Hepatocyte (in vitro differentiated cells): ENCODE results near the gene BLID. TPM values are rescaled to one million over a fixed set of nuclear protein-coding genes. Genes with fewer than 3 reads are reported as not detected.
A peak's percentile ranks its signal among the peaks of the same experiment; 100 is the strongest.

Source experiments
- DNase-seq: peaks from one replicate; pipeline ENCODE4 v3.0.0-alpha.2; 2016; ENCODE audit warnings: low spot score
- H2AFZ ChIP-seq: fragments of 200-600 bp; sonication (generic); 2 replicates; pipeline ENCODE4 v1.6.0; 2016; ENCODE audit warnings: antibody characterized with exemption, mild to moderate bottlenecking
- H3K27ac ChIP-seq: fragments of 200-600 bp; sonication (generic); 2 replicates; pipeline ENCODE4 v1.5.1; 2016; ENCODE audit warnings: mild to moderate bottlenecking
- H3K27me3 ChIP-seq: fragments of 200-600 bp; sonication (generic); 2 replicates; pipeline ENCODE4 v1.6.1; 2016
- H3K36me3 ChIP-seq: fragments of 200-600 bp; sonication (generic); replicated peaks from 2 replicates; pipeline ENCODE4 v1.5.1; 2016; ENCODE audit warnings: low read depth; ENCODE audit not compliant: insufficient read depth
- H3K4me1 ChIP-seq: fragments of 200-600 bp; sonication (generic); 2 replicates; pipeline ENCODE4 v1.5.1; 2016; ENCODE audit warnings: mild to moderate bottlenecking, moderate library complexity; ENCODE audit not compliant: insufficient read depth
- H3K4me2 ChIP-seq: fragments of 200-600 bp; sonication (generic); 2 replicates; pipeline ENCODE4 v1.6.0; 2016
- H3K4me3 ChIP-seq: fragments of 200-600 bp; sonication (generic); 2 replicates; pipeline ENCODE4 v1.5.1; 2016; ENCODE audit warnings: mild to moderate bottlenecking
- H3K79me2 ChIP-seq: fragments of 200-600 bp; sonication (generic); 2 replicates; pipeline ENCODE4 v1.6.0; 2017; ENCODE audit warnings: mild to moderate bottlenecking
- H3K9me2 ChIP-seq: fragments of 200-600 bp; sonication (generic); replicated peaks from 2 replicates; pipeline ENCODE4 v1.6.0; 2017; ENCODE audit warnings: mild to moderate bottlenecking; ENCODE audit not compliant: insufficient read depth
- H3K9me3 ChIP-seq: fragments of 200-600 bp; sonication (generic); 2 replicates; pipeline ENCODE4 v1.5.1; 2016; ENCODE audit warnings: low read depth, mild to moderate bottlenecking
- H4K20me1 ChIP-seq: fragments of 200-600 bp; sonication (generic); 2 replicates; pipeline ENCODE4 v1.6.0; 2016; ENCODE audit warnings: mild to moderate bottlenecking; ENCODE audit not compliant: insufficient read depth, poor library complexity, severe bottlenecking
- CTCF ChIP-seq: fragments of 200-600 bp; sonication (generic); IDR thresholded peaks from 2 replicates; pipeline ENCODE4 v1.5.1; 2016; ENCODE audit warnings: antibody characterized with exemption, mild to moderate bottlenecking; ENCODE audit not compliant: poor library complexity
- EZH2 ChIP-seq: fragments of 200-600 bp; sonication (generic); IDR thresholded peaks from 2 replicates; pipeline ENCODE4 v1.6.1; 2016; ENCODE audit warnings: antibody characterized with exemption, mild to moderate bottlenecking, borderline replicate concordance
- EZH2phosphoT487 ChIP-seq: fragments of 200-600 bp; sonication (generic); IDR thresholded peaks from one replicate; pipeline ENCODE4 v1.6.1; 2018; ENCODE audit warnings: antibody characterized with exemption, mild to moderate bottlenecking, low read depth, moderate library complexity; ENCODE audit not compliant: unreplicated experiment, severe bottlenecking
- WGBS: methylation state at CpG from one replicate; pipeline ENCODE4 v1.1.6; 2016; ENCODE audit warnings: low lambda C conversion rate; ENCODE audit errors: missing lambda C conversion rate; 5-methylcytosine and 5-hydroxymethylcytosine counted together
- polyA plus RNA-seq: library from polyadenylated mRNA; unstranded; fragments of >200 nt; fragmentation: Nextera tagmentation; extraction: Ambion mirVana; gene quantifications from 2 replicates; pipeline ENCODE4 v1.2.1, GENCODE V29; 2016
- total RNA-seq: library from RNA; depleted of rRNA; stranded (reverse); fragments of >200 nt; gene quantifications from 2 replicates; pipeline ENCODE4 v1.2.3, GENCODE V29; 2014

Gene BLID
- total and polyA plus RNA-seq, 2 experiments from 2014 or later, result 0.41 to 2.3 TPM

GRCh38 chr11:122140500-122140899 is 24.5 kb upstream of the BLID start:
- H3K4me2 ChIP-seq, result no peak overlapping the region
- no peak for TF ChIP-seq EZH2phosphoT487

GRCh38 chr11:122139595-122139866 is 23.5 kb upstream of the BLID start:
- Histone ChIP-seq H3K9me2 (no peaks in the 10 kb centered on the region), H3K36me3 (no peaks in the 10 kb centered on the region), H3K4me3 (no peak overlapping the region), H2AFZ (no peak overlapping the region), H4K20me1 (no peaks in the 10 kb centered on the region), H3K4me2 (no peak overlapping the region), H3K27me3 (peaks cover 15% of the 10 kb centered on the region), H3K79me2 (no peaks in the 10 kb centered on the region), H3K27ac (no peak overlapping the region), H3K9me3 (no peaks in the 10 kb centered on the region), H3K4me1 (peaks cover 12% of the 10 kb centered on the region)
- 14% methylated on average over 1 of the region's 1 CpG for WGBS
- TF ChIP-seq EZH2phosphoT487, result peak; percentile 84
- TF ChIP-seq CTCF, result no peak
- no peak for DNase-seq

More at GRCh38 chr11:122140500-122140899, 24.5 kb upstream of the BLID start:
- H3K4me1 ChIP-seq, result peaks cover 12% of the 10 kb centered on the region
- DNase-seq, result no peak
- no peaks in the 10 kb centered on the region for H3K36me3 ChIP-seq
- 64% methylated on average over 2 of the region's 2 CpGs for whole genome bisulfite sequencing
- H3K4me3 ChIP-seq, result no peak overlapping the region
- no peak overlapping the region for H3K27ac ChIP-seq
- no peak overlapping the region for H2AFZ ChIP-seq
- H3K27me3 ChIP-seq, result peaks cover 15% of the 10 kb centered on the region
- H3K9me3 ChIP-seq, result no peaks in the 10 kb centered on the region
- H4K20me1 ChIP-seq, result no peaks in the 10 kb centered on the region
- H3K79me2 ChIP-seq, result no peaks in the 10 kb centered on the region
- no peaks in the 10 kb centered on the region for H3K9me2 ChIP-seq

DNA sequence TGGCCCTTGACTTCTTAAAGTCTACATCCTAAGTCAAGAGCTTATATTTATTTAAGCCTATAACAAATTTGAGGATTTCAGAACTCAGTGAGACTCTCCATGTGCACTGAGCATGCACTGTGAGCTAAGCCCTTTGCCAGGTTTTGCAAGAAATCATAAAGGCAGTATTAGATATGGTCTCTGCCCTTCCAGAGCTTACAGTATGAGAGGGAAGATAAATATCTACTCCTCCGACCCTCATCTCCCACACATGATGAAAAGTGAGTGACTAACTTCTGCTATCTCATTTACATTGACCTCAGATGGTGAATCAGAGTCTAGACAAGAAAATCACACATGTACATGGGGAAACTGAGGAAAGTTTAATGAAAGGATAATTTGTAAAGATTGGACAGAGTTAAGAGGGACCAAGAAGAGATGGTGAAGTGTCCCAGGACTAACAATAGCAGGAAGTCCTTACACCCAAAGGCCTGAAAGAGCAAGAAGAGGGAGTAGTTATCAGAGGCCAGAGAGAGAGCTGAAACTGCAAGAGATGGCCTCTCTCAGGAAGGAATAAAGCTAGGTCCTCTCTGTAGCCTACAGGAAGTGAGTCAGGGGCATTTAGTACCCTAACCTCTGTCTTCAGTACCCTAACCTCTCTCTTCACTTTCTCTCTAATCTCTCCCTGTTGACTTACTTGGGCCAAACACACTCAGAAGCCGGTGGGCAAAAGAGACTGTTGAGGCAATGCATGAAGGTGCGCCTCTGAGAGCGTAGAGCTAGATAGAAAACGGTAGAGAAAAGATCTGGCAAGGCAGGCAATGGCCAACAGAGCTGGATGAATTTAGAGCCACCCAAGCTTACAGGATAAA is 23.0 kb upstream of the BLID start:
- Histone ChIP-seq H3K4me2 (no peak overlapping the region), H3K27ac (peak overlapping the region; percentile 30), H2AFZ (no peak overlapping the region), H3K9me3 (no peaks in the 10 kb centered on the region), H3K27me3 (peaks cover 11% of the 10 kb centered on the region), H3K36me3 (no peaks in the 10 kb centered on the region), H3K4me1 (peaks cover 12% of the 10 kb centered on the region), H3K79me2 (no peaks in the 10 kb centered on the region), H3K4me3 (no peak overlapping the region), H4K20me1 (no peaks in the 10 kb centered on the region), H3K9me2 (no peaks in the 10 kb centered on the region)
- no peak for DNase-seq
- 37% methylated on average over 5 of the region's 5 CpGs for WGBS
- no peak for TF ChIP-seq CTCF
- TF ChIP-seq EZH2, result no peak
- TF ChIP-seq EZH2phosphoT487, result no peak

GRCh38 chr11:122137078-122137793 is 21.2 kb upstream of the BLID start:
- H3K9me3 ChIP-seq, result no peaks in the 10 kb centered on the region
- no peak overlapping the region for H2AFZ ChIP-seq
- no peak overlapping the region for H3K4me3 ChIP-seq
- H3K27me3 ChIP-seq, result peaks cover 11% of the 10 kb centered on the region
- no peak overlapping the region for H3K4me2 ChIP-seq
- H4K20me1 ChIP-seq, result no peaks in the 10 kb centered on the region
- DNase-seq, result peak; percentile 29
- 8% methylated on average over 2 of the region's 2 CpGs for WGBS
- no peaks in the 10 kb centered on the region for H3K36me3 ChIP-seq
- H3K79me2 ChIP-seq, result no peaks in the 10 kb centered on the region
- peaks cover 12% of the 10 kb centered on the region for H3K4me1 ChIP-seq
- no peaks in the 10 kb centered on the region for H3K9me2 ChIP-seq
- H3K27ac ChIP-seq, result peak overlapping the region; percentile 27
- TF ChIP-seq CTCF, result no peak
- TF ChIP-seq EZH2phosphoT487, result no peak
- TF ChIP-seq EZH2, result no peak
